PC-9 (cell line): ENCODE measurements around the gene TESMIN.

ENCODE experiments used
- EZH2 ChIP-seq: fragments of 200-600 bp; sonication (generic); IDR thresholded peaks from 2 replicates; pipeline ENCODE4 v1.8.0; 2017; ENCODE audit warnings: antibody characterized with exemption, low read depth
- TF ChIP-seq, protein P1 (sequence below): fragments of 200-600 bp; sonication (generic); conservative IDR thresholded peaks from 2 replicates; pipeline ENCODE4 v1.6.1; 2017; ENCODE audit warnings: mixed run types, antibody characterized with exemption, mild to moderate bottlenecking, moderate library complexity

DNA sequence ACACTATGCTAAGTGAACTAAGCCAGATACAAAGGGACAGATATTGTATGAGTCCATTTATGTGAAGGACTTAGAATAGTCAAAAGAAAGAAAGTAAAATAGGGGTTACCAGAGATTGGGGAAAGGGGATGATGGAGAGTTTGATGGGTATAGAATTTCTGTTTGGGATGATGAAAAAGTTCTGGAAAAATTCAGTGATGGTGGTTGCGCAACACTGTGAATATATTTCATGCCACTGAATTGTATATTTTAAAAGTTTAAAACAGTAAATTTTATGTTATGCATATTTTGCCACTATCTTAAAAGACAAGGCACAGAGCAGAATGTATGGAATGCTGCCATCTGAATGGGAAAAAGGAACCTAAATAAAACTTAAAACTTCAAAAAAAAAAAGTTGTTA, 29.2 kb downstream of the TESMIN start:
- TF ChIP-seq EZH2 = no peak
- TF ChIP-seq, protein P1, sequence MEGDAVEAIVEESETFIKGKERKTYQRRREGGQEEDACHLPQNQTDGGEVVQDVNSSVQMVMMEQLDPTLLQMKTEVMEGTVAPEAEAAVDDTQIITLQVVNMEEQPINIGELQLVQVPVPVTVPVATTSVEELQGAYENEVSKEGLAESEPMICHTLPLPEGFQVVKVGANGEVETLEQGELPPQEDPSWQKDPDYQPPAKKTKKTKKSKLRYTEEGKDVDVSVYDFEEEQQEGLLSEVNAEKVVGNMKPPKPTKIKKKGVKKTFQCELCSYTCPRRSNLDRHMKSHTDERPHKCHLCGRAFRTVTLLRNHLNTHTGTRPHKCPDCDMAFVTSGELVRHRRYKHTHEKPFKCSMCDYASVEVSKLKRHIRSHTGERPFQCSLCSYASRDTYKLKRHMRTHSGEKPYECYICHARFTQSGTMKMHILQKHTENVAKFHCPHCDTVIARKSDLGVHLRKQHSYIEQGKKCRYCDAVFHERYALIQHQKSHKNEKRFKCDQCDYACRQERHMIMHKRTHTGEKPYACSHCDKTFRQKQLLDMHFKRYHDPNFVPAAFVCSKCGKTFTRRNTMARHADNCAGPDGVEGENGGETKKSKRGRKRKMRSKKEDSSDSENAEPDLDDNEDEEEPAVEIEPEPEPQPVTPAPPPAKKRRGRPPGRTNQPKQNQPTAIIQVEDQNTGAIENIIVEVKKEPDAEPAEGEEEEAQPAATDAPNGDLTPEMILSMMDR = no peak
